Daoy (cell line): ENCODE results near the gene ANAPC10. TPM values are rescaled to one million over a fixed set of nuclear protein-coding genes. Genes with fewer than 3 reads are reported as not detected.

Experiments used
- DNase-seq: peaks from one replicate; pipeline ENCODE4 v3.0.0-alpha.2; 2015; ENCODE audit warnings: low read depth
- total RNA-seq: library from RNA; depleted of rRNA; stranded (reverse); fragments of >200 nt; shearing (Covaris generic); gene quantifications from 2 replicates; pipeline ENCODE4 v1.2.3, GENCODE V29; 2014

ANAPC10 gene
- total RNA-seq, 1 experiment from 2014 or later, result 25.9 TPM

GRCh38 chr4:145071560-145071959, 26.4 kb downstream of the ANAPC10 start:
- DNase-seq, result no peak

GRCh38 chr4:145069361-145069760, 28.6 kb downstream of the ANAPC10 start:
- DNase-seq, result no peak

GRCh38 chr4:145066063-145066501, 31.9 kb downstream of the ANAPC10 start:
- DNase-seq, result no peak

GRCh38 chr4:145061318-145061920, 36.6 kb downstream of the ANAPC10 start:
- DNase-seq, result no peak

- no peak for DNase-seq
Observed at GRCh38 chr4:145058256-145058655, 39.7 kb downstream of the ANAPC10 start.

- DNase-seq, result no peak
Observed at GRCh38 chr4:145056325-145057130, 41.5 kb downstream of the ANAPC10 start.

- DNase-seq, result no peak
Observed at GRCh38 chr4:145055533-145056257, 42.3 kb downstream of the ANAPC10 start.

- DNase-seq, result no peak
Observed at GRCh38 chr4:145049241-145049640, 48.8 kb downstream of the ANAPC10 start.

GRCh38 chr4:145048817-145049216, 49.2 kb downstream of the ANAPC10 start:
- DNase-seq, result no peak

GRCh38 chr4:145047151-145047550, 50.8 kb downstream of the ANAPC10 start:
- DNase-seq, result no peak

GRCh38 chr4:145045180-145045579, 52.8 kb downstream of the ANAPC10 start:
- no peak for DNase-seq

GRCh38 chr4:145044341-145044740, 53.7 kb downstream of the ANAPC10 start:
- peak; percentile 32 for DNase-seq

GRCh38 chr4:145043306-145043705, 54.7 kb downstream of the ANAPC10 start:
- DNase-seq, result peak; percentile 69

- DNase-seq, result peak; percentile 4
Observed at GRCh38 chr4:145042601-145043285, 55.3 kb downstream of the ANAPC10 start.

- no peak for DNase-seq
Observed at GRCh38 chr4:145041378-145041777, 56.6 kb downstream of the ANAPC10 start.

GRCh38 chr4:145035494-145036136, 62.4 kb downstream of the ANAPC10 start:
- no peak for DNase-seq

GRCh38 chr4:145034727-145035211, 63.2 kb downstream of the ANAPC10 start:
- peak; percentile 18 for DNase-seq

GRCh38 chr4:145019346-145019745, 78.7 kb downstream of the ANAPC10 start:
- DNase-seq, result no peak

GRCh38 chr4:145014365-145014764, 83.6 kb downstream of the ANAPC10 start:
- DNase-seq, result no peak

GRCh38 chr4:145012841-145013240, 85.2 kb downstream of the ANAPC10 start:
- peak; percentile 11 for DNase-seq

GRCh38 chr4:145011636-145012035, 86.4 kb downstream of the ANAPC10 start:
- no peak for DNase-seq
